Progenitor cell of endocrine pancreas (in vitro differentiated cells): Measurements from ENCODE around the gene EHD3. TPM values are rescaled to one million over a fixed set of nuclear protein-coding genes. Genes with fewer than 3 reads are reported as not detected.

Experiments used
- DNase-seq: peaks from one replicate; pipeline ENCODE4 v3.0.0; 2021; ENCODE audit warnings: low spot score; ENCODE audit not compliant: unreplicated experiment
- H3K27ac Mint-ChIP-seq: 2 replicates; pipeline ENCODE4 v1.8.0; 2021; ENCODE audit warnings: mild to moderate bottlenecking, moderate library complexity, mixed read lengths
- H3K27me3 Mint-ChIP-seq: 2 replicates; pipeline ENCODE4 v1.8.0; 2021; ENCODE audit warnings: mixed read lengths
- H3K36me3 Mint-ChIP-seq: 2 replicates; pipeline ENCODE4 v1.8.0; 2022; ENCODE audit warnings: mixed read lengths; ENCODE audit not compliant: insufficient read depth
- H3K4me1 Mint-ChIP-seq: 2 replicates; pipeline ENCODE4 v1.8.0; 2021; ENCODE audit warnings: low read depth, mixed read lengths
- H3K4me3 Mint-ChIP-seq: 2 replicates; pipeline ENCODE4 v1.8.0; 2021; ENCODE audit warnings: low read depth, mild to moderate bottlenecking, moderate library complexity, mixed read lengths
- H3K9me3 Mint-ChIP-seq: 2 replicates; pipeline ENCODE4 v1.8.0; 2021; ENCODE audit warnings: low read depth, mixed read lengths
- total RNA-seq: library from RNA; stranded (reverse); gene quantifications from 2 replicates; pipeline ENCODE4 v1.2.1, GENCODE V29; 2021
- TF ChIP-seq, protein P1 (sequence below): fragments of 200-600 bp; sonication (generic); IDR thresholded peaks from one replicate; pipeline ENCODE4 v1.5.0; 2021; ENCODE audit warnings: antibody characterized with exemption, mild to moderate bottlenecking; ENCODE audit not compliant: unreplicated experiment

Gene EHD3
- total RNA-seq, 1 donor from 2014 or later, result 7.0 TPM

DNA sequence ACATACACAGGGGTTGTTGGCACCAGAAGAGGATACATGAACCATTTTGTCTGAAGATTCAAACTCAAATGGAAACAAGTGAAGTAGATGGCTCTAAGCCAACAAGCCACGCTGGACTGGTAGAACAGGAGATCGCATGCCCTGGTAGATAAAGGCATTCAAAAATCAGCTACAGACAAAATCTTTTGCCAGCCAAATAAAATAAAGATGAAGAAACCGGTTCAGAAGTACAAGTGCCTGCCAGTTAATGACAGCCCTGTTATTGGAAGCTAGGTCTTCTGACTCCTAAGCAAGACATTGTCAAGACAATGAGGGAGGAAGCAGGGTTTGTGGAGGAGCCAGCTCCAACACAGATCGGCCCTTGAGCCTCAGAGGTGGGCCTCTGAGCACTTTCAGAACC, 52.3 kb downstream of the EHD3 start:
- TF ChIP-seq, protein P1, sequence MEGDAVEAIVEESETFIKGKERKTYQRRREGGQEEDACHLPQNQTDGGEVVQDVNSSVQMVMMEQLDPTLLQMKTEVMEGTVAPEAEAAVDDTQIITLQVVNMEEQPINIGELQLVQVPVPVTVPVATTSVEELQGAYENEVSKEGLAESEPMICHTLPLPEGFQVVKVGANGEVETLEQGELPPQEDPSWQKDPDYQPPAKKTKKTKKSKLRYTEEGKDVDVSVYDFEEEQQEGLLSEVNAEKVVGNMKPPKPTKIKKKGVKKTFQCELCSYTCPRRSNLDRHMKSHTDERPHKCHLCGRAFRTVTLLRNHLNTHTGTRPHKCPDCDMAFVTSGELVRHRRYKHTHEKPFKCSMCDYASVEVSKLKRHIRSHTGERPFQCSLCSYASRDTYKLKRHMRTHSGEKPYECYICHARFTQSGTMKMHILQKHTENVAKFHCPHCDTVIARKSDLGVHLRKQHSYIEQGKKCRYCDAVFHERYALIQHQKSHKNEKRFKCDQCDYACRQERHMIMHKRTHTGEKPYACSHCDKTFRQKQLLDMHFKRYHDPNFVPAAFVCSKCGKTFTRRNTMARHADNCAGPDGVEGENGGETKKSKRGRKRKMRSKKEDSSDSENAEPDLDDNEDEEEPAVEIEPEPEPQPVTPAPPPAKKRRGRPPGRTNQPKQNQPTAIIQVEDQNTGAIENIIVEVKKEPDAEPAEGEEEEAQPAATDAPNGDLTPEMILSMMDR, result no peak
- H3K36me3 Mint-ChIP-seq, result no peaks in the 10 kb centered on the region
- H3K9me3 Mint-ChIP-seq, result no peaks in the 10 kb centered on the region
- no peak overlapping the region for H3K27ac Mint-ChIP-seq
- DNase-seq, result no peak
- H3K27me3 Mint-ChIP-seq, result no peaks in the 10 kb centered on the region
- H3K4me1 Mint-ChIP-seq, result peaks cover 2% of the 10 kb centered on the region
- no peak overlapping the region for H3K4me3 Mint-ChIP-seq

- Mint-ChIP-seq H3K27ac (no peak overlapping the region), H3K4me1 (peaks cover 2% of the 10 kb centered on the region), H3K9me3 (no peaks in the 10 kb centered on the region), H3K36me3 (no peaks in the 10 kb centered on the region), H3K4me3 (no peak overlapping the region), H3K27me3 (no peaks in the 10 kb centered on the region)
- DNase-seq, result no peak
- TF ChIP-seq, protein P1, result no peak
Observed at GRCh38 chr2:31286961-31287550, 53.1 kb downstream of the EHD3 start.

DNA sequence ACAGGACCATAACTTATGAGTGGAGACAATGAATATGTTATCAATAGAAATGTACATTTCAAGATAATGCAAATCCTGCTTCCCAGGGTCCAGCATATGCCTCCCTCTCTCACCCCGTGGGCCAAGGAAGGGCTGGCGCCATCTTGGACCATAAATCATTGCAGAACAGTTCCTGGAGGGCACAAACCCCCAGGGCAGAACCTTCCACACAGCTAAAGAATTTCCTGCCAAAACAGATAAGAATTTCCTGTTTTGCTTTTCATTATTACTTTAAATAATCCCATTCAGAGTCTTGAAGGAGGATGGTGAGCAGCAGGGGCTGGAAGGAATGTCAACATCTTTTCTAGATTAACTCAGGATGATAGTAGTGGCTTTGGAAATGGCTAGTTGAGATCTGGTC, 53.7 kb downstream of the EHD3 start:
- TF ChIP-seq, protein P1, result no peak
- no peaks in the 10 kb centered on the region for H3K27me3 Mint-ChIP-seq
- peaks cover 2% of the 10 kb centered on the region for H3K4me1 Mint-ChIP-seq
- DNase-seq, result no peak
- H3K27ac Mint-ChIP-seq, result no peak overlapping the region
- no peaks in the 10 kb centered on the region for H3K9me3 Mint-ChIP-seq
- H3K36me3 Mint-ChIP-seq, result no peaks in the 10 kb centered on the region
- no peak overlapping the region for H3K4me3 Mint-ChIP-seq

- H3K9me3 Mint-ChIP-seq, result no peaks in the 10 kb centered on the region
- H3K27ac Mint-ChIP-seq, result no peak overlapping the region
- DNase-seq, result no peak
- H3K4me1 Mint-ChIP-seq, result peaks cover 4% of the 10 kb centered on the region
- TF ChIP-seq, protein P1, result no peak
- no peaks in the 10 kb centered on the region for H3K36me3 Mint-ChIP-seq
- H3K4me3 Mint-ChIP-seq, result no peak overlapping the region
- peaks cover 6% of the 10 kb centered on the region for H3K27me3 Mint-ChIP-seq
Observed at GRCh38 chr2:31294196-31294595, 60.2 kb downstream of the EHD3 start.

DNA sequence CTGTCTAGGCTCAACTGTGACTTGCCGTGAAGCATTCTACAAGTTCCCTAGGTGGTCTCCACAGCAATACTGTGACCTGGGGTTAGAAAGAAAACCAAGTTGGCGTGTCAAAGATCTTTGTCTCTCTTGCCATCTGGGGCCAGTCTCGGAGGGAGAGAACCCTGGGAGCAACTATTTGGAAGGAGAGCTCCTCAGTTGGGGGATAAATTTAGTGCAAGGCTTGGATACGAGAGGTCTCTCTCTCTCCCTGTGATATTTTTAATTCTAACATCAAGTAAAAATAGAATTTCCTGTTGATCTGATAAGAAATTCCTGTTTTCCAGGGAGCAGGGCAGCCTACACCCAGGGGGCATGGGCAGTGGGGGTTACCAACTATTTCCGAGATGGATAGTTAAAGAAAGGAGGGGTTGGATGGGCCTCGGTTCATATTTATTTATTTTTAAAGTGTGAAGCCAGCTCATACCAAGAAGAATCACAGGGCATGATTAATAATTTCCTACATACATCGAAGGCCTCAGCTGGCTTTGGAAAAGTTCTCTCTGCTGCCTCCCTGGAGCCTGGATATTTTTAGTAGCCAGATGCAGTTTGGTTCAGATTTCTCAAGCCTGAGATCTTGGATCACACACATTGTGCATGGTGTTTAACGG, 62.8 kb downstream of the EHD3 start:
- peaks cover 6% of the 10 kb centered on the region for H3K27me3 Mint-ChIP-seq
- H3K36me3 Mint-ChIP-seq, result no peaks in the 10 kb centered on the region
- H3K4me3 Mint-ChIP-seq, result no peak overlapping the region
- no peak for DNase-seq
- no peak overlapping the region for H3K27ac Mint-ChIP-seq
- peaks cover 13% of the 10 kb centered on the region for H3K4me1 Mint-ChIP-seq
- TF ChIP-seq, protein P1, result no peak
- H3K9me3 Mint-ChIP-seq, result no peaks in the 10 kb centered on the region
